ENCODE results near the gene SHISA8. TPM values are rescaled to one million over a fixed set of nuclear protein-coding genes. Genes with fewer than 3 reads are reported as not detected.

Gene SHISA8
- polyA plus RNA-seq, 3 donors: not detected

GRCh38 chr22:41862530-41863266 is 52.2 kb downstream of the SHISA8 start:
- Histone ChIP-seq H2AFZ (ENCODE audit: insufficient read depth, low read depth, low read length, poor library complexity, severe bottlenecking) (no peak overlapping the region), H3K27me3 (ENCODE audit: control insufficient read depth in 2 of 2, insufficient read depth in 2 of 2, low read length in 2 of 2) (no peaks in the 10 kb centered on the region), H3K9me3 (replicated peaks in 1 of 2; ENCODE audit: control insufficient read depth in 1 of 2, insufficient read depth in 1 of 2, low read length in 2 of 2) (no peaks in the 10 kb centered on the region), H3K27ac (ENCODE audit: low read depth in 1 of 2, low read length in 2 of 2) (peak overlapping the region in 1 of 2 donors; percentile 67), H3K36me3 (replicated peaks in 1 of 2; ENCODE audit: control insufficient read depth in 1 of 2, insufficient read depth in 2 of 2, low read length in 2 of 2) (peaks cover 7 to 25% of the 10 kb centered on the region in 2 donors), H3K4me3 (replicated peaks in 1 of 3; ENCODE audit: low read depth in 2 of 3, low read length in 3 of 3) (no peak overlapping the region), H3K9ac (ENCODE audit: insufficient read depth, low read length, poor library complexity, severe bottlenecking) (no peak overlapping the region), H3K79me2 (ENCODE audit: insufficient read depth, low read length) (peaks cover 77% of the 10 kb centered on the region), H4K20me1 (ENCODE audit: insufficient read depth, low read length) (peaks cover 88% of the 10 kb centered on the region), H3K4me1 (ENCODE audit: control insufficient read depth in 1 of 2, insufficient read depth in 2 of 2, low read length in 2 of 2) (peaks cover 3 to 14% of the 10 kb centered on the region in 2 donors), H3K4me2 (replicated peaks; ENCODE audit: extremely low read depth, low read length, poor library complexity, severe bottlenecking) (no peak overlapping the region)
- Mint-ChIP-seq H3K4me3 (no peak overlapping the region), H3K9me3 (no peaks in the 10 kb centered on the region), H3K4me1 (peaks cover 12% of the 10 kb centered on the region), H3K36me3 (peaks cover 13 to 28% of the 10 kb centered on the region in 2 donors), H3K27ac (peak overlapping the region in 1 of 7 donors; percentile 65), H3K27me3 (ENCODE audit: low read depth in 3 of 3) (peaks cover 0 to 2% (median 1%) of the 10 kb centered on the region in 3 donors)
- intact Hi-C loops (cut with micrococcal nuclease): no loop called here
- no peak for DNase-seq
- TF ChIP-seq CTCF (IDR thresholded peaks at IDR 0.05): no peak
- 100% methylated on average over 1 of the region's 11 CpGs for WGBS (ENCODE audit: insufficient coverage)

GRCh38 chr22:41862160-41862529 is 52.7 kb downstream of the SHISA8 start:
- peaks cover 5 to 19% of the 10 kb centered on the region in 2 donors for H3K36me3 ChIP-seq (replicated peaks in 1 of 2; ENCODE audit: control insufficient read depth in 1 of 2, insufficient read depth in 2 of 2, low read length in 2 of 2)
- peaks cover 0 to 2% (median 1%) of the 10 kb centered on the region in 3 donors for H3K27me3 Mint-ChIP-seq (ENCODE audit: low read depth in 3 of 3)
- H3K4me3 Mint-ChIP-seq: no peak overlapping the region
- no peak overlapping the region for H3K9ac ChIP-seq (ENCODE audit: insufficient read depth, low read length, poor library complexity, severe bottlenecking)
- H3K27ac Mint-ChIP-seq: peak overlapping the region in 1 of 7 donors; percentile 65
- H3K9me3 Mint-ChIP-seq: no peaks in the 10 kb centered on the region
- DNase-seq: peak in 1 of 3 donors; percentile 32
- H3K4me3 ChIP-seq (replicated peaks in 1 of 3; ENCODE audit: low read depth in 2 of 3, low read length in 3 of 3): no peak overlapping the region
- no peaks in the 10 kb centered on the region for H3K27me3 ChIP-seq (ENCODE audit: control insufficient read depth in 2 of 2, insufficient read depth in 2 of 2, low read length in 2 of 2)
- peaks cover 9 to 23% of the 10 kb centered on the region in 2 donors for H3K36me3 Mint-ChIP-seq
- H4K20me1 ChIP-seq (ENCODE audit: insufficient read depth, low read length): peaks cover 91% of the 10 kb centered on the region
- H3K9me3 ChIP-seq (replicated peaks in 1 of 2; ENCODE audit: control insufficient read depth in 1 of 2, insufficient read depth in 1 of 2, low read length in 2 of 2): no peaks in the 10 kb centered on the region
- H3K4me1 Mint-ChIP-seq: peaks cover 16% of the 10 kb centered on the region
- intact Hi-C loops (cut with micrococcal nuclease): no loop called here
- peak overlapping the region in 1 of 2 donors; percentile 67 for H3K27ac ChIP-seq (ENCODE audit: low read depth in 1 of 2, low read length in 2 of 2)
- H2AFZ ChIP-seq (ENCODE audit: insufficient read depth, low read depth, low read length, poor library complexity, severe bottlenecking): no peak overlapping the region
- peaks cover 82% of the 10 kb centered on the region for H3K79me2 ChIP-seq (ENCODE audit: insufficient read depth, low read length)
- no CpG with 5 or more reads among the region's 4 CpGs for WGBS (ENCODE audit: insufficient coverage)
- H3K4me1 ChIP-seq (ENCODE audit: control insufficient read depth in 1 of 2, insufficient read depth in 2 of 2, low read length in 2 of 2): peaks cover 3 to 20% of the 10 kb centered on the region in 2 donors
- no peak for TF ChIP-seq CTCF (IDR thresholded peaks at IDR 0.05)
- no peak overlapping the region for H3K4me2 ChIP-seq (replicated peaks; ENCODE audit: extremely low read depth, low read length, poor library complexity, severe bottlenecking)

Small RNAs within 50 kb of the gene (small RNA-seq; reads per million reads assigned to genes)
- 16.5 reads per million, percentile 85 among the genes with 10 or more reads in this experiment for gene MIR33A (ENCODE audit: insufficient read length, low read depth)

Other genes starting within 250 kb of the SHISA8 start
- 100 to 1,000 TPM in 2 of 3 donors, 10 to 100 TPM in 1; 90.0 to 168 (median 168) TPM for gene SNU13, start 226.2 kb downstream of the SHISA8 start, polyA plus RNA-seq
- 10 to 100 TPM; 12.3 to 40.0 (median 37.0) TPM for gene MEI1, start 215.6 kb downstream of the SHISA8 start, polyA plus RNA-seq
- 1 to 10 TPM; 2.1 to 5.3 (median 2.4) TPM for gene CCDC134, start 114.4 kb downstream of the SHISA8 start, polyA plus RNA-seq
- 10 to 100 TPM; 22.2 to 25.1 (median 24.5) TPM for gene SREBF2, start 82.0 kb downstream of the SHISA8 start, polyA plus RNA-seq
- under 1 TPM in 1 of 3 donors, not detected in 2; 0.25 TPM for gene TNFRSF13C, start 11.7 kb upstream of the SHISA8 start, polyA plus RNA-seq
- under 1 TPM in 1 of 3 donors, not detected in 2; 0.20 TPM for gene CENPM, start 32.1 kb upstream of the SHISA8 start, polyA plus RNA-seq
- gene SEPTIN3, start 54.4 kb upstream of the SHISA8 start, polyA plus RNA-seq: under 1 TPM in 2 of 3 donors, not detected in 1; 0.06 to 0.20 TPM
- gene WBP2NL, start 83.7 kb upstream of the SHISA8 start, polyA plus RNA-seq: under 1 TPM; 0.48 to 0.83 (median 0.71) TPM
- gene NAGA, start 155.7 kb upstream of the SHISA8 start, polyA plus RNA-seq: 100 to 1,000 TPM; 123 to 218 (median 200) TPM
- 1 to 10 TPM; 2.4 to 3.6 (median 3.3) TPM for gene PHETA2, start 159.2 kb upstream of the SHISA8 start, polyA plus RNA-seq
- 100 to 1,000 TPM in 2 of 3 donors, 10 to 100 TPM in 1; 41.8 to 182 (median 180) TPM for gene SMDT1, start 164.6 kb upstream of the SHISA8 start, polyA plus RNA-seq
- gene NDUFA6, start 175.7 kb upstream of the SHISA8 start, polyA plus RNA-seq: 100 to 1,000 TPM in 2 of 3 donors, 10 to 100 TPM in 1; 42.9 to 167 (median 138) TPM
- gene CYP2D6, start 215.7 kb upstream of the SHISA8 start, polyA plus RNA-seq: 1 to 10 TPM in 1 of 3 donors, not detected in 2; 4.5 TPM

Data from CD14-positive monocyte (primary cell).